Fibroblast of lung (primary cell): ENCODE data around the gene SCTR. TPM values are rescaled to one million over a fixed set of nuclear protein-coding genes. Genes with fewer than 3 reads are reported as not detected.

Source experiments
- DNase-seq, 2 donors: peaks; one replicate each; pipeline versions ENCODE4 v3.0.0 to v3.0.0-alpha.2; 2010; ENCODE audit warnings: low read depth in 2 of 2
- H2AFZ ChIP-seq: 2 replicates; pipeline ENCODE4 v1.5.1; 2012; ENCODE audit warnings: low read length, control low read depth, inconsistent platforms
- H3K27ac ChIP-seq: 2 replicates; pipeline ENCODE4 v1.5.1; 2011; ENCODE audit warnings: low read length, control low read depth; ENCODE audit not compliant: insufficient read depth
- H3K27me3 ChIP-seq: 2 replicates; pipeline ENCODE4 v1.5.1; 2011; ENCODE audit warnings: mild to moderate bottlenecking, low read length; ENCODE audit not compliant: control insufficient read depth, insufficient read depth
- H3K36me3 ChIP-seq: 2 replicates; pipeline ENCODE4 v1.5.1; 2011; ENCODE audit warnings: low read length; ENCODE audit not compliant: control insufficient read depth, insufficient read depth
- H3K4me1 ChIP-seq: 2 replicates; pipeline ENCODE4 v1.5.1; 2011; ENCODE audit warnings: low read length; ENCODE audit not compliant: control insufficient read depth, insufficient read depth; ENCODE audit errors: extremely low read depth
- H3K4me2 ChIP-seq: 2 replicates; pipeline ENCODE4 v1.5.1; 2011; ENCODE audit warnings: low read length, control low read depth; ENCODE audit not compliant: insufficient read depth; ENCODE audit errors: extremely low read depth
- H3K4me3 ChIP-seq, 4 experiments: fragments of 200-600 bp in 1 of 4; sonication (generic) in 1 of 4; replicated peaks in 1 of 4; 2 replicates each; pipeline ENCODE4 v1.5.1; 2011 to 2016; ENCODE audit warnings: low read length in 4 of 4, low read depth in 3 of 4, mild to moderate bottlenecking in 3 of 4, control low read depth in 2 of 4, inconsistent platforms in 1 of 4, mixed read lengths in 1 of 4; ENCODE audit not compliant: insufficient read depth in 1 of 4; ENCODE audit errors: control extremely low read depth in 1 of 4
- H3K79me2 ChIP-seq: 2 replicates; pipeline ENCODE4 v1.5.1; 2012; ENCODE audit warnings: mild to moderate bottlenecking, low read length, inconsistent platforms; ENCODE audit not compliant: control insufficient read depth, insufficient read depth
- H3K9ac ChIP-seq: 2 replicates; pipeline ENCODE4 v1.5.1; 2011; ENCODE audit warnings: mild to moderate bottlenecking, low read length, control low read depth; ENCODE audit not compliant: insufficient read depth
- H3K9me3 ChIP-seq: 2 replicates; pipeline ENCODE4 v1.5.1; 2012; ENCODE audit warnings: low read depth, low read length; ENCODE audit not compliant: control insufficient read depth, insufficient read depth
- H4K20me1 ChIP-seq: 2 replicates; pipeline ENCODE4 v1.5.1; 2011; ENCODE audit warnings: low read length; ENCODE audit not compliant: control insufficient read depth, insufficient read depth; ENCODE audit errors: extremely low read depth
- EZH2 ChIP-seq: IDR thresholded peaks from 2 replicates; pipeline ENCODE4 v1.5.1; 2012; ENCODE audit warnings: low read length, control low read depth, mild to moderate bottlenecking; ENCODE audit errors: missing control alignments
- polyA plus RNA-seq, 2 donors: library from polyadenylated mRNA; depleted of rRNA in 1 of 2; stranded (reverse) in 1 of 2; unstranded in 1 of 2; fragments of >200 nt; gene quantifications; 2 replicates each; pipeline ENCODE4 v1.2.1, GENCODE V29; 2011 to 2012; ENCODE audit warnings: missing spikeins in 1 of 2
- total RNA-seq: library from RNA; depleted of rRNA; stranded (reverse); fragments of >200 nt; gene quantifications from 2 replicates; pipeline ENCODE4 v1.2.1, GENCODE V29; 2014
- TF ChIP-seq, protein P1 (sequence below), 2 donors: IDR thresholded peaks in 1 of 2; conservative IDR thresholded peaks in 1 of 2; 1 replicate in 1 of 2; 2 replicates in 1 of 2; pipeline ENCODE4 v1.5.1; 2011 to 2012; ENCODE audit warnings: low read length in 2 of 2, control low read depth in 1 of 2, inconsistent platforms in 1 of 2, low read depth in 1 of 2, mild to moderate bottlenecking in 1 of 2

SCTR gene
- total and polyA plus RNA-seq, 2 donors (not counting 1 experiment from before 2014, with no cell fraction given), result not detected

DNA sequence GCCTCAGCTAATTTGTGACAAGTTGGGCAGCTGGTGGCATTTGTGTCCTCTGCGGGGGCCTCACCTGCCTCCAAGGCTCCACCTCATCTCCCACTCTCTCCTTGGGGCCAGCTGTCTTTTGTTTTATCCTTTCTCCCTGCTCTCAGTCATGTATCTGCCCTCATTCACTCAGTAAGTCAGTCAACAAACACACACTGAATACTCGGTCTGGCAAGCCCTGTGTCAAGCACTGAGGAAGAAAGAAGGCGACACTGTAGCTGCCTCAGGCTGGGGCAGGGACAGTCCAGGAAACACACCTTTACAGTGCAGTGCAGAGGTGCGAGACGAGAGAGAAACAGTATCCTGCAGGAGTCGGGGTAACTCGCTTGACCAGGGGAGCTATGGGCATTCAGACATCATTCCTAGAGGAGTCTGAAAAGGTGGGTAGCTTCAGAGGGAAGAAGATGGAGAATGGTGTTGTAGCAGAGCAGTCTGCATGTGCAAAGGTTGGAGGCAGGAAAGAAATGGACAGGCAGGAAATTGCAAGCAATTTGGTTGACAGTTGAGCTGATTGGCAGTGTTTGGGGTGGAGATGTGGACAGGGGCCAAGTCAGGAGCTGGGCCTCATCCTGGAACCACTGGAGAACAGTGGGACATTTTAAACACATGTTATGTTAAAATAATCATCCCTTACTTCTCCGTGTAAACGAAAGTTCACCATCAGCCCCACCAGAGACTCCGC, 34.9 kb downstream of the SCTR start:
- Histone ChIP-seq H3K4me2 (no peak overlapping the region), H3K79me2 (no peaks in the 10 kb centered on the region), H3K9ac (no peak overlapping the region), H3K36me3 (no peaks in the 10 kb centered on the region), H3K27me3 (no peaks in the 10 kb centered on the region), H3K9me3 (no peaks in the 10 kb centered on the region), H4K20me1 (no peaks in the 10 kb centered on the region), H2AFZ (no peak overlapping the region), H3K4me1 (peaks cover 5% of the 10 kb centered on the region), H3K4me3 (no peak overlapping the region), H3K27ac (no peak overlapping the region)
- TF ChIP-seq EZH2, result no peak
- DNase-seq, result no peak

- H3K79me2 ChIP-seq, result no peaks in the 10 kb centered on the region
- H4K20me1 ChIP-seq, result no peaks in the 10 kb centered on the region
- H3K9ac ChIP-seq, result no peak overlapping the region
- H3K4me3 ChIP-seq, result no peak overlapping the region
- no peaks in the 10 kb centered on the region for H3K27me3 ChIP-seq
- TF ChIP-seq, protein P1, sequence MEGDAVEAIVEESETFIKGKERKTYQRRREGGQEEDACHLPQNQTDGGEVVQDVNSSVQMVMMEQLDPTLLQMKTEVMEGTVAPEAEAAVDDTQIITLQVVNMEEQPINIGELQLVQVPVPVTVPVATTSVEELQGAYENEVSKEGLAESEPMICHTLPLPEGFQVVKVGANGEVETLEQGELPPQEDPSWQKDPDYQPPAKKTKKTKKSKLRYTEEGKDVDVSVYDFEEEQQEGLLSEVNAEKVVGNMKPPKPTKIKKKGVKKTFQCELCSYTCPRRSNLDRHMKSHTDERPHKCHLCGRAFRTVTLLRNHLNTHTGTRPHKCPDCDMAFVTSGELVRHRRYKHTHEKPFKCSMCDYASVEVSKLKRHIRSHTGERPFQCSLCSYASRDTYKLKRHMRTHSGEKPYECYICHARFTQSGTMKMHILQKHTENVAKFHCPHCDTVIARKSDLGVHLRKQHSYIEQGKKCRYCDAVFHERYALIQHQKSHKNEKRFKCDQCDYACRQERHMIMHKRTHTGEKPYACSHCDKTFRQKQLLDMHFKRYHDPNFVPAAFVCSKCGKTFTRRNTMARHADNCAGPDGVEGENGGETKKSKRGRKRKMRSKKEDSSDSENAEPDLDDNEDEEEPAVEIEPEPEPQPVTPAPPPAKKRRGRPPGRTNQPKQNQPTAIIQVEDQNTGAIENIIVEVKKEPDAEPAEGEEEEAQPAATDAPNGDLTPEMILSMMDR (conservative IDR thresholded peaks at IDR 0.05 in 1 of 2, IDR thresholded peaks at IDR 0.05 in 1 of 2; ENCODE audit: low read depth in 1 of 2, low read length in 2 of 2), result no peak
- no peak for TF ChIP-seq EZH2
- H3K4me1 ChIP-seq, result peaks cover 5% of the 10 kb centered on the region
- H3K36me3 ChIP-seq, result no peaks in the 10 kb centered on the region
- H3K4me2 ChIP-seq, result no peak overlapping the region
- no peak for DNase-seq
- H2AFZ ChIP-seq, result no peak overlapping the region
- H3K27ac ChIP-seq, result no peak overlapping the region
- no peaks in the 10 kb centered on the region for H3K9me3 ChIP-seq
Observed at GRCh38 chr2:119488245-119489214, 35.8 kb downstream of the SCTR start.

GRCh38 chr2:119487434-119488244, 36.6 kb downstream of the SCTR start:
- Histone ChIP-seq H3K4me2 (no peak overlapping the region), H3K9ac (no peak overlapping the region), H3K27me3 (no peaks in the 10 kb centered on the region), H3K4me3 (no peak overlapping the region), H2AFZ (no peak overlapping the region), H3K36me3 (no peaks in the 10 kb centered on the region), H3K79me2 (no peaks in the 10 kb centered on the region), H3K4me1 (peaks cover 5% of the 10 kb centered on the region), H4K20me1 (no peaks in the 10 kb centered on the region), H3K9me3 (no peaks in the 10 kb centered on the region), H3K27ac (no peak overlapping the region)
- TF ChIP-seq EZH2, result no peak
- TF ChIP-seq, protein P1 (conservative IDR thresholded peaks at IDR 0.05 in 1 of 2, IDR thresholded peaks at IDR 0.05 in 1 of 2; ENCODE audit: low read depth in 1 of 2, low read length in 2 of 2), result no peak
- no peak for DNase-seq
